ENCODE measurements around the gene RTN1. TPM values are rescaled to one million over a fixed set of nuclear protein-coding genes. Genes with fewer than 3 reads are reported as not detected.

The RTN1 gene
- total and polyA plus RNA-seq, 2 donors: 1.6 to 1.9 TPM

GRCh38 chr14:59705245-59705644 is 165.3 kb downstream of the RTN1 start:
- Histone ChIP-seq H3K27me3 (ENCODE audit: control insufficient read depth in 2 of 2, insufficient read depth in 1 of 2, low read length in 1 of 2) (no peaks in the 10 kb centered on the region), H3K4me3 (ENCODE audit: low read length in 2 of 2) (no peak overlapping the region)
- 92% methylated on average over 2 of the region's 2 CpGs for WGBS

GRCh38 chr14:59704054-59704645 is 166.4 kb downstream of the RTN1 start:
- no peaks in the 10 kb centered on the region for H3K27me3 ChIP-seq (ENCODE audit: control insufficient read depth in 2 of 2, insufficient read depth in 1 of 2, low read length in 1 of 2)
- no peaks in the 10 kb centered on the region for H3K36me3 ChIP-seq (ENCODE audit: control insufficient read depth in 2 of 2, insufficient read depth in 2 of 2, low read length in 1 of 2)
- H3K9me3 ChIP-seq (ENCODE audit: control insufficient read depth in 2 of 2, insufficient read depth in 1 of 2, low read length in 1 of 2): no peaks in the 10 kb centered on the region
- H3K4me1 ChIP-seq (ENCODE audit: control insufficient read depth in 2 of 2, insufficient read depth in 2 of 2, low read length in 2 of 2): no peaks in the 10 kb centered on the region
- WGBS: 87% methylated on average over 5 of the region's 5 CpGs
- H3K27ac ChIP-seq (ENCODE audit: low read depth in 1 of 2, low read length in 1 of 2): no peak overlapping the region
- H3K4me3 ChIP-seq (ENCODE audit: low read length in 2 of 2): no peak overlapping the region
- DNase-seq (ENCODE audit: low read depth in 6 of 9, low spot score in 9 of 9): no peak

More at GRCh38 chr14:59705245-59705644, 165.3 kb downstream of the RTN1 start:
- Histone ChIP-seq H3K4me1 (ENCODE audit: control insufficient read depth in 2 of 2, insufficient read depth in 2 of 2, low read length in 2 of 2) (no peaks in the 10 kb centered on the region), H3K27ac (ENCODE audit: low read depth in 1 of 2, low read length in 1 of 2) (no peak overlapping the region), H3K9me3 (ENCODE audit: control insufficient read depth in 2 of 2, insufficient read depth in 1 of 2, low read length in 1 of 2) (no peaks in the 10 kb centered on the region), H3K36me3 (ENCODE audit: control insufficient read depth in 2 of 2, insufficient read depth in 2 of 2, low read length in 1 of 2) (no peaks in the 10 kb centered on the region)
- no peak for DNase-seq (ENCODE audit: low read depth in 6 of 9, low spot score in 9 of 9)

GRCh38 chr14:59699442-59699841 is 171.1 kb downstream of the RTN1 start:
- Histone ChIP-seq H3K9me3 (ENCODE audit: control insufficient read depth in 2 of 2, insufficient read depth in 1 of 2, low read length in 1 of 2) (no peaks in the 10 kb centered on the region), H3K4me1 (ENCODE audit: control insufficient read depth in 2 of 2, insufficient read depth in 2 of 2, low read length in 2 of 2) (no peaks in the 10 kb centered on the region), H3K4me3 (ENCODE audit: low read length in 2 of 2) (no peak overlapping the region), H3K36me3 (ENCODE audit: control insufficient read depth in 2 of 2, insufficient read depth in 2 of 2, low read length in 1 of 2) (no peaks in the 10 kb centered on the region), H3K27ac (ENCODE audit: low read depth in 1 of 2, low read length in 1 of 2) (no peak overlapping the region), H3K27me3 (ENCODE audit: control insufficient read depth in 2 of 2, insufficient read depth in 1 of 2, low read length in 1 of 2) (no peaks in the 10 kb centered on the region)
- DNase-seq (ENCODE audit: low read depth in 6 of 9, low spot score in 9 of 9): no peak
- 93% methylated on average over 2 of the region's 2 CpGs for WGBS

GRCh38 chr14:59698793-59699192 is 171.8 kb downstream of the RTN1 start:
- Histone ChIP-seq H3K9me3 (ENCODE audit: control insufficient read depth in 2 of 2, insufficient read depth in 1 of 2, low read length in 1 of 2) (no peaks in the 10 kb centered on the region), H3K27ac (ENCODE audit: low read depth in 1 of 2, low read length in 1 of 2) (no peak overlapping the region), H3K36me3 (ENCODE audit: control insufficient read depth in 2 of 2, insufficient read depth in 2 of 2, low read length in 1 of 2) (no peaks in the 10 kb centered on the region), H3K4me1 (ENCODE audit: control insufficient read depth in 2 of 2, insufficient read depth in 2 of 2, low read length in 2 of 2) (no peaks in the 10 kb centered on the region), H3K4me3 (ENCODE audit: low read length in 2 of 2) (no peak overlapping the region), H3K27me3 (ENCODE audit: control insufficient read depth in 2 of 2, insufficient read depth in 1 of 2, low read length in 1 of 2) (no peaks in the 10 kb centered on the region)
- WGBS: 96% methylated on average over 2 of the region's 2 CpGs
- DNase-seq (ENCODE audit: low read depth in 6 of 9, low spot score in 9 of 9): no peak

GRCh38 chr14:59695198-59695597 is 175.4 kb downstream of the RTN1 start:
- Histone ChIP-seq H3K4me1 (ENCODE audit: control insufficient read depth in 2 of 2, insufficient read depth in 2 of 2, low read length in 2 of 2) (no peaks in the 10 kb centered on the region), H3K36me3 (ENCODE audit: control insufficient read depth in 2 of 2, insufficient read depth in 2 of 2, low read length in 1 of 2) (no peaks in the 10 kb centered on the region), H3K4me3 (ENCODE audit: low read length in 2 of 2) (no peak overlapping the region), H3K9me3 (ENCODE audit: control insufficient read depth in 2 of 2, insufficient read depth in 1 of 2, low read length in 1 of 2) (no peaks in the 10 kb centered on the region), H3K27ac (ENCODE audit: low read depth in 1 of 2, low read length in 1 of 2) (no peak overlapping the region), H3K27me3 (ENCODE audit: control insufficient read depth in 2 of 2, insufficient read depth in 1 of 2, low read length in 1 of 2) (no peaks in the 10 kb centered on the region)
- no peak for DNase-seq (ENCODE audit: low read depth in 6 of 9, low spot score in 9 of 9)
- 87% methylated on average over 5 of the region's 5 CpGs for WGBS

GRCh38 chr14:59691266-59691665 is 179.3 kb downstream of the RTN1 start:
- WGBS: 71% methylated on average over 2 of the region's 2 CpGs
- no peak for DNase-seq (ENCODE audit: low read depth in 6 of 9, low spot score in 9 of 9)
- Histone ChIP-seq H3K9me3 (ENCODE audit: control insufficient read depth in 2 of 2, insufficient read depth in 1 of 2, low read length in 1 of 2) (no peaks in the 10 kb centered on the region), H3K36me3 (ENCODE audit: control insufficient read depth in 2 of 2, insufficient read depth in 2 of 2, low read length in 1 of 2) (no peaks in the 10 kb centered on the region), H3K4me1 (ENCODE audit: control insufficient read depth in 2 of 2, insufficient read depth in 2 of 2, low read length in 2 of 2) (no peaks in the 10 kb centered on the region), H3K27ac (ENCODE audit: low read depth in 1 of 2, low read length in 1 of 2) (no peak overlapping the region), H3K27me3 (ENCODE audit: control insufficient read depth in 2 of 2, insufficient read depth in 1 of 2, low read length in 1 of 2) (no peaks in the 10 kb centered on the region), H3K4me3 (ENCODE audit: low read length in 2 of 2) (no peak overlapping the region)

- H3K4me1 ChIP-seq (ENCODE audit: control insufficient read depth in 2 of 2, insufficient read depth in 2 of 2, low read length in 2 of 2): no peaks in the 10 kb centered on the region
- H3K36me3 ChIP-seq (ENCODE audit: control insufficient read depth in 2 of 2, insufficient read depth in 2 of 2, low read length in 1 of 2): no peaks in the 10 kb centered on the region
- no peak for DNase-seq (ENCODE audit: low read depth in 6 of 9, low spot score in 9 of 9)
- no peak overlapping the region for H3K4me3 ChIP-seq (ENCODE audit: low read length in 2 of 2)
- H3K9me3 ChIP-seq (ENCODE audit: control insufficient read depth in 2 of 2, insufficient read depth in 1 of 2, low read length in 1 of 2): no peaks in the 10 kb centered on the region
- 40% methylated on average over 1 of the region's 1 CpG for whole genome bisulfite sequencing
- H3K27me3 ChIP-seq (ENCODE audit: control insufficient read depth in 2 of 2, insufficient read depth in 1 of 2, low read length in 1 of 2): no peaks in the 10 kb centered on the region
- no peak overlapping the region for H3K27ac ChIP-seq (ENCODE audit: low read depth in 1 of 2, low read length in 1 of 2)
Measured at GRCh38 chr14:59690426-59690825, 180.2 kb downstream of the RTN1 start.

- Histone ChIP-seq H3K36me3 (ENCODE audit: control insufficient read depth in 2 of 2, insufficient read depth in 2 of 2, low read length in 1 of 2) (no peaks in the 10 kb centered on the region), H3K27ac (ENCODE audit: low read depth in 1 of 2, low read length in 1 of 2) (no peak overlapping the region), H3K27me3 (ENCODE audit: control insufficient read depth in 2 of 2, insufficient read depth in 1 of 2, low read length in 1 of 2) (no peaks in the 10 kb centered on the region), H3K9me3 (ENCODE audit: control insufficient read depth in 2 of 2, insufficient read depth in 1 of 2, low read length in 1 of 2) (no peaks in the 10 kb centered on the region), H3K4me3 (ENCODE audit: low read length in 2 of 2) (no peak overlapping the region), H3K4me1 (ENCODE audit: control insufficient read depth in 2 of 2, insufficient read depth in 2 of 2, low read length in 2 of 2) (no peaks in the 10 kb centered on the region)
- 81% methylated on average over 8 of the region's 8 CpGs for WGBS
- peak in 4 of 9 donors; percentile 0 to 22 (median 7) for DNase-seq (ENCODE audit: low read depth in 6 of 9, low spot score in 9 of 9)
Measured at GRCh38 chr14:59688224-59689170, 182.1 kb downstream of the RTN1 start.

- no peaks in the 10 kb centered on the region for H3K9me3 ChIP-seq (ENCODE audit: control insufficient read depth in 2 of 2, insufficient read depth in 1 of 2, low read length in 1 of 2)
- no peak for DNase-seq (ENCODE audit: low read depth in 6 of 9, low spot score in 9 of 9)
- H3K27me3 ChIP-seq (ENCODE audit: control insufficient read depth in 2 of 2, insufficient read depth in 1 of 2, low read length in 1 of 2): no peaks in the 10 kb centered on the region
- no peak overlapping the region for H3K4me3 ChIP-seq (ENCODE audit: low read length in 2 of 2)
- H3K27ac ChIP-seq (ENCODE audit: low read depth in 1 of 2, low read length in 1 of 2): no peak overlapping the region
- H3K4me1 ChIP-seq (ENCODE audit: control insufficient read depth in 2 of 2, insufficient read depth in 2 of 2, low read length in 2 of 2): no peaks in the 10 kb centered on the region
- no peaks in the 10 kb centered on the region for H3K36me3 ChIP-seq (ENCODE audit: control insufficient read depth in 2 of 2, insufficient read depth in 2 of 2, low read length in 1 of 2)
Measured at GRCh38 chr14:59687663-59688062, 182.9 kb downstream of the RTN1 start.
